ENCODE measurements around the gene TMEM220.
"Not testable (repeated sequence)": the region's sequence is repeated elsewhere in the genome, so short reads cannot be mapped to it uniquely, and the experiment has no call there.

Gene TMEM220

DNA sequence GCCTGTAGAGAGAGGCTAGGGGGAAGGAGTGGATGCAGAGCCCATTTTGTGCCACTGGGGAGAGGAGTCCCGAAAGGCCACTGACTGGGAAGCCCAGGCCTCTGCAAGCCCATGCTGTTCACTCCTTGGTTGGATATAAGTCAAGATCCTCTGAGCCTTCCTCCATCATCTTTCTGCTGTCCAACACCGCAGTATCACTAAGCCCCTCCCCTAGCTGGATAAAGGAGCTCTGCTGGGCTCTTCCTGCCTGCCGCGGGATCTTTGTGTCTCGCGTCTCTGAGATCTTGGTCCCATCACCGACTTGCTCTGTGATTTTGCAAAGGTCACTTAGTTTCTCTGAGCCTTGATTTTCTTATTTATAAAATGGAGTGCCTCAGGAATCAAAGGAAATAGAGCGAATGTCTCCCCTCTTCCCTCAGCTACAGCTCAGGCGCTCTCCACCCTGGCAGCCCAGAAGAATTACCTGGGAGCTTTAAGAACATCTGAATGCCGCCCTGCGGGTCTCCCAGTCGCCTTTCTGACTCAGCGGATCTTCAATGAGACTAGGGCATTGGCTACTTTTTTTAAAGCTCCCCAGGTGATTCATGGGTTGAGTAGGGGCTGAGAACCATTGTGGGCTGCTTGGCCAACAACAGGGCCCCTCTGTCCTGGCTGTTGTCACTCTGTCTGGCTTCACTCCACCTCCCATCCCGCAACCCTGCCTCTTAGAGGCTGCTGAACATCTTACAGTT lies 25.2 kb upstream of the TMEM220 start:
- no peak for DNase-seq

DNA sequence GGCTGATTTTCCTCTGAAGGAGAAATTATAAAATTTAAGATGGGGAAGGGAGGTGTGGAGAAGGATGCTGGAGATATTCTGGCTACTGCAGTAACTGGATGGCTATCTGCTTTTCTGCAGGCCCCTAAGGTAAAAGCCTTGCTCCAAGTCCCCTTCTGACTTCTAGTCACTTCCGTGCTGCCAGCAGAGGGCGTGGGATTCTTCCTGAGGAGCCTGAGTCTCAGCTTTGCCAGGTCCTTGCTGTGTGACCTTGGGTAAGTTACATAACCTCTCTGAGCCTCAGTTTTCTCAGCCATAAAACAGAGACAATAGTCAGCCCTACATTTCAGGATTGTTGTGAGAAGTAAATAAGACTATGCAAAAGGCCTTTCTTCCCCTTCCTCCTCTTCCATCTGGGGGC lies 24.3 kb upstream of the TMEM220 start:
- peak; percentile 26 for DNase-seq

DNA sequence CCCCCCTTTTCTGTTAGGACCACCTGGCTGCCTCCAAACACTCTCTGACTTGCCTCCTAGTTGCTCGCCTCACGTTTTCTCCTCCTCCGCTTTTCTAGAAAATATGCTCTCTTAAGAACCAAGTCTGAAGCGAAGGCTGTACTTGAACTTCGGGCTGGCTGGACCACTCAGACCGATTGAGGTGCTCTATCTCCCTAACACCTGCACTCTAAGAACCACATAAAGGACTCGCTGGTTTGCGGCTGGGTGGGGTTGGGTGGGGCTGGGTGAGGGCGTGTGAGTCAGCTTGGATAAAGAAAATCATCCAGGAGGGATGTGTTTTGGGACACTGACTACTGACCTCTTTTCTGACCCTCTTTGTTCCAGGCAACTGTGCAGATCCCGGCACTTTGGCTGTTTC lies 22.9 kb upstream of the TMEM220 start:
- no peak for DNase-seq

DNA sequence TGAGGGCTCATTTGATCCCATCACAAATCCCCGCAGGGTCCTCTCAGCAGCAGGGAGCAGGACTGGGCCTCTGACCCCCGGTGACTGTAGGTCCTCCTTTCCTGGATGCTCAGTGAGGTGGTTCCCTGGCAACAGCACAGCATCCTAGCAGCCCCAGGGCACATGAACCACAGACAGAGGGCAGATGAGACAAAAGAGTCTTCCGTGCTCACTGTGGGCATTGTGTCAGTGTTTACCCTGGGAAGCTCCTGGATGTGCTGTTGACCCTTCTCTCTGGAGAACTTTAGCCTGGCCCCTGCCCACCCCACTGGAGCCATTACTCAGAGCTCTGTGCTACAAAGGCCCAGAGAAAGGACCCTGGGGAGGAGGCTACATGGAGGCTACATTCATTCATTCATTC lies 21.7 kb upstream of the TMEM220 start:
- DNase-seq = no peak

DNA sequence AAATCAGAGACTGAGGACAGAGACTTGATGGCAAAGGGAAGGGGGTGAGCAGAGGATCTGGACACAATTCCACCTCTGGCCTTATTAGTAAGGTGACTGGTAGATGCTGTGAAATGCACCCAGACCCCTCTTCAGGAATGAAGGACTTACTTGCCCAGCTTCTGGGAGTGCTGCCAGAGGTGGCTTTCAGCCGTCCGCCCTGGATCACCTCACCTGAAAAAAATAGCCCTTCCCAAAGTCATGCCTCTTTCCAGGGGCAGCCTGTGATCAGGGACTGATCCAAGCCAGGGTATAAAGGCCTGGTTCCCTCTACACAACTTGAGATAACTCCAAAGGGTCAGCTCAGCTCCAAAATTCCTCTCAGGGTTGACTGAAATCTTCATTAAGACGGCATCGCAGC lies 20.4 kb upstream of the TMEM220 start:
- DNase-seq = no peak

DNA sequence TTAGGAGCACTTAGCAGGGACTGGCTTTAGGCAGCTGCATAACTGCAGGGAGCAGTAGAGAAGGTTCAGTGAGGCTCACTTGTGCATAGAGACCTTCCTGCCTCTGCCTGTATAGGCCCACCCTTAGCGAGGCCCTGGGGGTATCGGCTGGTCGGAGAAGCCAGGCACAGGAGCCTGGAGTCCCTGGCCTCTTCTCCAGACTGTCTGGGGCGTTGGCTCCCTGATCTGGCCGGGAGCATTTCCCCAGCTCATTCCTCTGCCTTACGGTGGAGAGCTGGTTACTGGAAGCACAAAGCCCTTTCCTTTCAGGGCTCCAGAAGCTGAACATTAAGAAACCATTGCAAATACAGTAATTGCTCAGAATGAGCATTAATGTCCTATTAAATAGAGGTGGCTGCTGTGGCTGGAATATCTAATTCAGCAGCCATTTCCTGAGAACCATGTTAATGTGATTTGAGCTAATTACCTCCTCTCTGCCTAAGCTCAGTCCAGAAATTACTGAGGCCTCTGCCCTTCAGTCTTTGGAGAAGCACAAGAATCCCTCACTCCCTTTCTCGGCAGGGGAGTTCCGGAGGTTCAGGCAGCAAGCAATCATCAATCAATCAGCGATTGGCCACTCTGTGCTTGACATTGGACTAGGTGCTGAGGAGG lies 18.8 kb upstream of the TMEM220 start:
- no peak for DNase-seq

DNA sequence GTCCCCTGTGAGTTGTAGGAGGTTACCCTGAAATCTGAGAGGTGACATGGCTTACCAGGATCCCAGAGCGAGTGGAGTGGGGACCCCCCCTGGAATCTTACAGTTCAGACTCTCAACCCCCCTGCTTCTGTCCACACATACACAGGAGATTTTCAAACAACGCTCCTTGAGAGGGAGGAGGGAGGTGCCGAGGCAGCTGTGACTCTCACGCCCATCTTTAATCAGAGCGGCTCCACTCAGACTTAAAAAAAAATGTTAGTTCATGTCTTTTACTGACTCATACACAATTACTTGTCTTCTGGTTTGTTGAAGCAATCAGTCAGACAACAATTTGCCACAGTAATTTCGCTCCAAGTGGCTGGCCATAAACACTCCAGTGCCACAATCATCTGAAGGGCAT lies 15.4 kb upstream of the TMEM220 start:
- DNase-seq = no peak

DNA sequence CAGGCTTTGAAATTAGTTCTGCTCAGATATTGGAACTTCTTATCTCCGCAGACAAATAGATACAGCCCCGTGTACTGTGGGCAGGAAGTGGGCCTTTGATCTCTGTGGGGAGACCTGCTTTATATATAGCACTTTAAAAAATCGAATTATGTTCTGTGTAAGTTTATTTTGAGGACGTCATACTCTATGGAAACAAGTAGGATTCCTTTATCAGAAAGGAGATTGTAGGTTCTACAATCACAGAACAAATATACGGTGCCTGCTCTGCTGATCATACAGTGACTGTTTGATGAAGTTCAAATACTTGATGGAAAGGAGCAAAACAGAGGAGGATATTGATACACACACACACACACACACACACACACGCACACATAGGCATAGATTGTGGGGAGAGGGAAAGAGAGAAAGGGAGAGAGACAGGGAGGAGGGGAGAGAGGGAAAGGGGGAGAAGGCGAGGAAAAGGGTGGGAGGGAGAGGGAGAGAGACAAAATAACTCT lies 14.7 kb upstream of the TMEM220 start:
- no peak for DNase-seq

DNA sequence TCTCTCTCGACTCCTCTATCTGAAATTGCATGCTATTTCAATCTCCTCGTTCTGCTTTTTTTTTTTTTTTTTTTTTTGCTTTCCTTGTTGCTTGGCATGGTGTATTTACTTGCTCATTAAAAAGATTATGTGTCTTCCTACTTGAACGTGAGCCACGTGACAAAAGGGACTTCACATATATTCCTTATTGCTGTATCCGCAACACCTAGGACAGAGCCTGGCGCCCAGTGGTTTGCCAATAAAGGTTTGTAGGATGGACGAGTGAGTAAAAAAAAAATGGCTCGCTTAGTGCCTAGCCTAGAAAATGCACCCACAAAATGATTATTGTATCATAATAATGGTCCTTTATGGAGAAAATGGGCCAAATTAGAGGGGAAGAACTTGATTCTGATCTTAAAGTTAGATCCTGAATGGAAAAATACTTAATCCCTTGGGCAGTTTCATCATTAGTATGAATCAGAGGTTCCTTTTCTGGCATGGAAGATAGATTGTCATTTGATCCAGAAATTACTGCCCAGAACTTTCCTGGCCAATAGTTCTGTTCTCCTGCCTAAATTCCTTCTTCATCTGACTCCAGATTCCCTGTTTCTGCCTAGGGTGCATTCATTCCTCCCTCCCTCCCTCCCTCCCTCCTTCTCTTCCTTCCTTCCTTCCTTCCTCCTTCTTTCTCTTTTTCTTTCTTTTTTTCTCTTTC lies 13.6 kb upstream of the TMEM220 start:
- no peak for DNase-seq

DNA sequence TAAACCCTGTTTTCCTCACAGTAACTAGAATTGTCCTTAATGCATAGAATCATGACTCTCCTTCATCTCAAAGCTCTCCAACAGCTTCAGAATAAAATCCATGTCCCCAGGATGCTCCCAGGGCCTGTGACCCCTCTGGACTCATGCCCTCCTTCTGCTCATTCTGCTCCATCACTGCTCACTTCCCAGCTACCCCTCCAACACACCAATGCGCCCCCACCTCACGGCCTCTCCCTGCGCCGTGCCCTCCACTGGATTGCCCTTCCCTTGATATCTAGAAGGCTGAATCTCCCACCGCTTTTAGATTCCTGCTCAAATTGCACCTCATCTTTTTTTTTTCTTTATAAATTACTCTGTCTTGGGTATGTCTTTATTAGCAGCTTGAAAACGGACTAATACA lies 12.6 kb upstream of the TMEM220 start:
- no peak for DNase-seq

DNA sequence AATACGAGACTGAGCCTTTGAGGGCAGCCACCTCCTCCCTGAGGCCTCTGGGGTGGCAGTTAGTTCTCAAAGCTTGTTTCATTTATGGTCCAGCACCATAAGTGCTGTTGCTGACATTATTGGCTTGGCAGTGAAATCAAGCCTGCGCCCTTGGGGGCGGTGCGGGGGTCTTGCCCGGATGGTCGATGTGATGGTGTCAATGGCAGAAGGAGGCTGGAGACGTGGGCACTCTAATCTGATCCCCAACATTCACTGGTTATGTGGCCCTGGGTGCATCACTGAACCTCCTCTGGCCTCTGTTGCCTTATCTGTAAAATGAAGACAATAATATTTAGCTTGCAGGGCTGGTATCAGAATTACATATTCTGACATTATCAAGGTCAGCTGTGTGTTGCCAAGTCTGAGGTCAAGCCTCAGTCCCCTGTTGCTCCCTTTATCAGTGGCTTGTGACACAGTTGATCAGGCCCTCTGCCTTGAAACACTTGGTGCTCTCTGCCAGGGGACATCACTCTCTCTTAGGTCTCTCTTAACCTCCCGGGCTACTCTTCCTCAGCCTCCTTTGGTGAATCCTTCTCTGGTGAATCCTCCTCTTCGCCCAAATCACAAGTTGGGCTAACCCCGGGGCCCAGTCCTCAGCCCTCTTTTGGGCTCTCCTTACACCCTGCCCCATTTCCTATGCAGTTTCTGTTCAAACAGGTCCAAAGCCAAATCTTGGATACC lies 11.8 kb upstream of the TMEM220 start:
- no peak for DNase-seq

DNA sequence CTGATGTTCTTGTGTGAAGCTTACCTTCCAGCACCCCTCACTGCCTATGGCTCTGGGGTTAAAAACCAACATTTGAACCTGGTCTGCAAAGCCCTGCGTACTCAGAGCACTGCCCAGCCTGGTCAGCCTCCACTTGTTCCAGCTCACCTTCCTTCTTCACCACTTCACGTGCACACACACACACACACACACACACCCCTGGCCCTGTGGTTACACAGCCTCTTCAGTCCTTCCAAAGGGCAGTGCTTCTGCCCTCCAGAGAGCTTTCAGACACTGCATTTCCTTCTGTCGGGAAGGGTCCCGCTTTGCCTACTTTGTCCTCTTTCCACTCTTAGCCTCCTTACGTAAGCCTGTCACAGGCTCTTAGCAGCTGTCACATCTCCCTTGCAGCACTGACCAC lies 9.6 kb upstream of the TMEM220 start:
- no peak for DNase-seq

DNA sequence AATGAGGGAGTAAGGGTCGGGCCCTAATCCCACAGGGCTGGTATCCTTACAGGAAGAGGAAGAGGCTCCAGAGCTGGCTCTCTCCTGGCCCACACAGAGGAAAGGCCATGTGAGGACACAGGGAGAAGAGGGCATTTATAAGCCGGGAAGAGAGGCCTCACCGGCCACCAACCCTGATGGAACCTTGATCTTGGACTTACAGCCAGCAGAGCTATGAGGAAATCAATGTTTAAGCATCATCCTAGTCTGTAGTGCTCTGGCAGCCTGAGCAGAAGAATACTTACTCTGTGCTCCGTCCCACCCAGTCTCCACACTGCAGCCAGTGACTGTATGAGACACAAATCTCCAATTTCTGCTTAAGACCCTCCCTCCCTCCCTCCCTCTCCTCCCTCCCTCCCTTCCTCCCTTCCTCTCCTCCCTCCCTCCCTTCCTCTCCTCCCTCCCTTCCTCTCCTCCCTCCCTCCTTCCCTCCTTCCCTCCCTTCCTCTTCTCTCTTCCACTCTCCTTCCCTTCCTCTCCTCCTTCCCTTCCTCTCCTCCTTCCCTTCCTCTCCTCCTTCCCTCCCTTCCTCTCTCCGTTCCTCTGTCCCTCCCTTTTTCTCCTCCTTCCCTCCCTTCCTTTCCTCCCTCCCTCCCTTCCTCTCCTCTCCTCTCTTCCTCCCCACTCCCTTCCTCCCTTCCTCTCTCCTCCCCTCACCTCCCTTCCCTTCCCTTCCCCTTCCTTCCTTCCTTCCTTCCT lies 8.9 kb upstream of the TMEM220 start:
- DNase-seq = no peak

DNA sequence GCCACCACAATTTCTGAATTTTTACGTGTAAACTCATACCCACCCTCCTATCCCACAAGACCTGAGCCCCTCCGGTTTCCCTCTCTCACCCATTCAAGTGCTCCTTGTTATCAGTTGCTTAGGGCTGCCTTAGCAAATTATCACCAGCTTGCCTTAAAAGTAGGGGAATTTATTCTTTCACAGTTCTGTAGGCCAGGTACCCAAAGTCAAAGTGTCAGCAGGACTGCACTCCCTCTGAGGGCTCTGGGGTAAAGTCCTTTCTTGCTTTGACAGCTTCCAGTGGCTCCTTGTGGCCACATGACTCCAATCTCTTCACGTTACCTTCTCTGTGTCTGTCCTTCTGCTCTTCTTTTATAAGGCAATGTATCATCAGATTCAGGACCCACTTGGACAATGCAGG lies 7.9 kb upstream of the TMEM220 start:
- DNase-seq = no peak

DNA sequence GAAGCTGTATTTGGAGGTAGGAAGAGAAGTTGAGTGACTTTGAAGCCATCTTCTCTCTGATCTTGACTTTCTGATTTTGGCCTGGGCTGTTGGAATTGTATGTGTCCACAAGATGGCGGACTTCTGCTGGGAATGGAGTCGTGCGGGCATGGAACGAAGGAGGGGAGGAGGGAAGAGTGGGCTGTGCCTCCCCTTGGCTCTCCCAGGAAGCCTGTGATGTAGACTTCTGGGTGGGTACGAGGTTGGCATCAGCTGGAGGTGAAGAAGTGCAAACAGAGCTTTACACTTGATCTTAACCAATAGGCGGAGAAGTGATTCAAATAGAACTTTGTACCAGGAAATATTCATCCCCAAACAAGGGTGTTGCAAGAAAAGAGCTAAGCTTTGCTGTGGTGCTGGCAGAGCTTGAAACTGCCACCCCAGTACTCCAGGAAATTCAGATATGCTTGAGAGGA lies 7.4 kb upstream of the TMEM220 start:
- peak; percentile 61 for DNase-seq

DNA sequence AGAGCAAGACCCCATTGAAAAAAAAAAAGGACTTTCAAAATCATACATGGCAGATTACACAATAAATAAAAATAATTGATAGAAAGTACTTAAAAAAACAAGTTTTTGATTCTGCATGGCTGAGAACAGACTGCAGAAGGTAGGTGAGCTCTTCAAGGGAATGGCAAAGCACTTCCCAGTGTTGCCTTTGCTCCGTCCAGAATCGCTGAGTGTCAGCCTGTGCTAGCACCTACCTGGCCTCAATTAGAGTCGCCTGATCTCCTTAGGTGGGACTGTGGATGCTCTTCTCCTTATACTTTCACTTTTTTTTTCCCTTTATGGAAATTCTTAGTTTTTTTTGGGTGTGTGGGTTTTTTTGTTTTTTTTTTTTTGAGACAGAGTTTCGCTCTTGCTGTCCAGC lies 6.0 kb upstream of the TMEM220 start:
- no peak for DNase-seq

DNA sequence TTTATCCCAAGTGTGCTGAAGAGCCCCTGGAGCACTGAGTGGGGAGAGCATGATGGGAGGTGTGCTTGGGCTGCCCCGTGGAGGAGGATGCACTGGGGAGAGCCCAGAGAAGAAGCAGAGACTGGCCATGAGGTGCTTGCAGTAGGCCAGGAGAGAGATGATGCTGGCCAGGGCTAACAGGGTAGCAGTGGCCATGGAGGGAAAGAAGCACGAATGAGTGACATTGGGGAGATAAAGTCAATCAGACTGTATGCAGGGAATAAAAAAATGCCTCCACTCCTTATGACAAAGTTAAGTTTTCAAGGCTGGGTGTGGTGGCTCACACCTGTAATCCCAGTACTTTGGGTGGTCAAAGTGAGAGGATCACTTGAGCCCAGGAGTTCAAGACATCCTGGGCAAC lies 5.4 kb upstream of the TMEM220 start:
- DNase-seq = no peak

DNA sequence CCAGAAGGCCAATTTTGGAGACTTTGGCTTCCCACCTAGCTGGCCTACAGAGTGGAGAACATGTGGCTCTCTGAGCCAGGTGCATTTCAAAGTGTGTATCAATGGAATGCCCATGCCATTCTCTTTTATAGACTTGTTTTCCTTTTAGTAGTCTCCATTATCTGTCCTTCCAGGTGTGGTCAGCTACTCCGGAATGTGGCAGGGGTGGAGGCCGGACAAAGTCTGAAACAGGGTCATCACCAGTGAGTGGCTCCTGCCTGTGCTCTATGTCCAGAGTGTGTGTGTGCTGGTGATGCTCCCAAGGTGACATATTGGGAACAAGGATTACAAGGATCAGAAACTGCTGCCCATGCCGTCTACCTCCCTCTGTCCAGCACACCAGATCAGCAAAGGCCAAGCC lies 3.8 kb upstream of the TMEM220 start:
- no peak for DNase-seq

DNA sequence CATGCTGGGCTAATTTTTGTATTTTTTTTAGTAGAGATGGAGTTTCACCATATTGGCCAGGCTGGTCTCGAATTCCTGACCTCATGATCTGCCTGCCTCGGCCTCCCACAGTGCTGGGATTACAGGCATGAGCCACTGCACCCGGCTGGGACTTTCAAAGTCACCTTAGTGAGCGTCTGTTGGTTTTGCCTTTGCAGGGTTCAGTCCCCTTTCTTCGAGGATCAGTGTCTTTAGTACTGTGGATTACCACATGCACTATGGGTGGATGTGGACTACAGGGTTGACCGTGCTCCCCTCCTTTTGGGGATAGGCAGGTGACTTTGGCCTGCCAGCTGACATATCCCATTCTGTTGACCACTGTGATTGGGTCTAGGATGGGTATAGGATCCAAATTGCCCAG lies 2.3 kb upstream of the TMEM220 start:
- DNase-seq = not testable (repeated sequence)

DNA sequence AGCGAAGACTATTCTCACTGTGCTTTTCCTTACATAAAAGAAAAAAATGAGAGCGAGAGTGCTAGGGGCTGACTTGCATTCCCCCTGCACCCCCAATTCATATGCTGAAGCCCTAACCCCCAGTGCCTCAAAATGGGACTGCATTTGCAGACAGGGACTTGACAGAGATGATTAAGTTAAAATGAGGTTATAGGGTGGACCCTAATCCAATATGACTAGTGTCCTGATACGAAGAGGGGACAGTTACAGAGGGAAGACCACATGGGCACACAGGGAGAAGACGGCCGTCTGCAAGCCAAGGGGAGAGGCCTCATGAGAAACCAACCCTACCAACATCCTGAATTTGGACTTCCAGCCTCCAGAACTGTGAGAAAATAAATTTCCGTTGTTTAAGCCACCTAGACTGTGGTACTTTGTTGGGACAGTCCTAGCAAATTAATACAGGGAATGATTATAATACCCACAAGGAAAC lies 1.6 kb upstream of the TMEM220 start:
- DNase-seq = no peak

DNA sequence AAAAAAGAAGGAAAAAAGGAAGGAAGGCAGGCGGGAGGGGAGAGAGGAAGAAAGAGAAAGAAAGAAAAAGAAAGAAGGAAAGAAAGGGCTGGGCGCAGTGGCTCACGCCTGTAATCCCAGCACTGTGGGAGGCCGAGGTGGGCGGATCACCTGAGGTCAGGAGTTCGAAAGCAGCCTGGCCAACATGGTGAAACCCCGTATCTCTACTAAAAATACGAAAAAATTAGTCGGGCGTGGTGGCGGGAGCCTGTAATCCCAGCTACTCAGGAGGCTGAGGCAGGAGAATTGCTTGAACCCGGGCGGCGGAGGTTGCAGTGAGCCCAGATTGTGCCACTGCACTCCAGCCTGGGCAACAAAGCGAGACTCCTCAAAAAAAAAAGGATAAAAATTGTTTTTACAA lies 424 bp upstream of the TMEM220 start:
- not testable (repeated sequence) for DNase-seq

DNA sequence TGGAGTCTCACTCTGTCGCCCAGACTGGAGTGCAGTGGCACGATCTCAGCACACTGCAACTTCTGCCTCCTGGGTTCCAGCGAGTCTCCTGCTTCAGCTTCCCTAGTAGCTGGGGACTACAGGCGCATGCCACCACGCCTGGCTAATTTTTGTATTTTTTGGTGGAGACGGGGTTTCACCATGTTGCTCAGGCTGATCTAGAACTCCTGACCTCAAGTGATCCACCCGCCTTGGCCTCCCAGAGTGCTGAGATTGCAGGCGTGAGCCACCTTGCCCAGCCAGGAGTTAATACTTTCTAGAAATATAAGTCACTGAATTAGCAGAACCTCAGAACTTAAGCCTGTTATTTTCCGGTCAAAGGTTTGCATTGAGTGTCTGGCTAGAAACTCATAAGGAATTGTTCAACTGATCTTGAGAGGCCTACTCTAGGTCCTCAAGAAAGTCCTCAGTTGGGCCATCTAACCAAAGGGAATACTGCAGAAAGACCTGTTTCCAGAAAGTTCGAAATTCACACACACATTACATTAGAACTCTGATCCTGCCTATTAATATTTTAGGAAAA lies 1.4 kb downstream of the TMEM220 start:
- no peak for DNase-seq

All from EL (cell line).